Caco-2 (cell line): Measurements from ENCODE around the gene ARMS2. TPM values are rescaled to one million over a fixed set of nuclear protein-coding genes. Genes with fewer than 3 reads are reported as not detected.

Experiments
- BruUV-seq: library from RNA; stranded (reverse); fragments of 400-500 nt; replicated peaks from 2 replicates; lab custom pipeline; 2021; lab: Mats Ljungman, UMichigan
- CTCF ChIA-PET: fragments of 300-600 bp; sonication (Branson Sonifier 250); formaldehyde crosslinking; loops from one replicate; lab custom pipeline; 2022; ENCODE audit warnings: antibody characterized with exemption; lab: Charles Lee
- POLR2A ChIA-PET: fragments of 300-600 bp; sonication (Branson Sonifier 250); formaldehyde crosslinking; loops from one replicate; lab custom pipeline; 2022; ENCODE audit warnings: antibody characterized with exemption; lab: Charles Lee
- DNase-seq, 2 experiments: peaks; one replicate each; pipeline versions ENCODE4 v3.0.0 to v3.0.0-alpha.2; 2020 to 2022
- H3K27me3 ChIP-seq: replicated peaks from 2 replicates; pipeline ENCODE4 v1.6.0; 2011; ENCODE audit warnings: low read length; ENCODE audit not compliant: control insufficient read depth, insufficient read depth
- H3K36me3 ChIP-seq: 2 replicates; pipeline ENCODE4 v1.5.1; 2011; ENCODE audit warnings: low read length; ENCODE audit not compliant: control insufficient read depth, insufficient read depth
- H3K4me1 ChIP-seq: fragments of 250-450 bp; sonication (Bioruptor Pico); 2 replicates; pipeline ENCODE4 v1.5.1; 2020; ENCODE audit warnings: mild to moderate bottlenecking
- H3K4me3 ChIP-seq: 2 replicates; pipeline ENCODE4 v1.5.1; 2011; ENCODE audit warnings: low read depth, mild to moderate bottlenecking, control low read depth, low read length
- H3K9me3 ChIP-seq: fragments of 250-450 bp; sonication (Bioruptor Pico); 2 replicates; pipeline ENCODE4 v1.5.1; 2020; ENCODE audit warnings: mild to moderate bottlenecking, moderate library complexity
- H3K27ac Mint-ChIP-seq: one replicate; pipeline ENCODE4 v1.8.0; 2022; ENCODE audit warnings: mixed read lengths; ENCODE audit not compliant: unreplicated experiment
- H3K27me3 Mint-ChIP-seq: one replicate; pipeline ENCODE4 v1.8.0; 2022; ENCODE audit warnings: mixed read lengths; ENCODE audit not compliant: insufficient read depth, unreplicated experiment
- H3K36me3 Mint-ChIP-seq: one replicate; pipeline ENCODE4 v1.8.0; 2022; ENCODE audit warnings: mild to moderate bottlenecking, mixed read lengths; ENCODE audit not compliant: insufficient read depth, unreplicated experiment
- H3K4me1 Mint-ChIP-seq: one replicate; pipeline ENCODE4 v1.8.0; 2022; ENCODE audit warnings: low read depth, mixed read lengths; ENCODE audit not compliant: unreplicated experiment
- H3K4me3 Mint-ChIP-seq: one replicate; pipeline ENCODE4 v1.8.0; 2022; ENCODE audit warnings: mild to moderate bottlenecking, moderate library complexity, mixed read lengths; ENCODE audit not compliant: unreplicated experiment
- H3K9me3 Mint-ChIP-seq: one replicate; pipeline ENCODE4 v1.8.0; 2022; ENCODE audit warnings: mixed read lengths; ENCODE audit not compliant: unreplicated experiment
- intact Hi-C: fragments of 100-400 bp; cut with micrococcal nuclease; formaldehyde crosslinking; loops from one replicate; pipeline ENCODE4 v1.10.0; 2022; ENCODE audit not compliant: unreplicated experiment
- total RNA-seq: library from RNA; stranded (reverse); gene quantifications from 2 replicates; pipeline ENCODE4 v1.2.3, GENCODE V29; 2022
- TF ChIP-seq, protein P1 (sequence below), 2 experiments: fragments of 200-600 bp in 1 of 2; IDR thresholded peaks; 1 replicate in 1 of 2; 2 replicates in 1 of 2; pipeline versions ENCODE4 v1.5.1 to v1.8.0; 2011 to 2022; ENCODE audit warnings: antibody characterized with exemption in 1 of 2, control low read depth in 1 of 2, inconsistent platforms in 1 of 2, low read depth in 1 of 2, low read length in 1 of 2, mild to moderate bottlenecking in 1 of 2, moderate library complexity in 1 of 2; ENCODE audit not compliant: insufficient read depth in 1 of 2, severe bottlenecking in 1 of 2, unreplicated experiment in 1 of 2

ARMS2 gene
- total RNA-seq, 1 experiment from 2014 or later = not detected

DNA sequence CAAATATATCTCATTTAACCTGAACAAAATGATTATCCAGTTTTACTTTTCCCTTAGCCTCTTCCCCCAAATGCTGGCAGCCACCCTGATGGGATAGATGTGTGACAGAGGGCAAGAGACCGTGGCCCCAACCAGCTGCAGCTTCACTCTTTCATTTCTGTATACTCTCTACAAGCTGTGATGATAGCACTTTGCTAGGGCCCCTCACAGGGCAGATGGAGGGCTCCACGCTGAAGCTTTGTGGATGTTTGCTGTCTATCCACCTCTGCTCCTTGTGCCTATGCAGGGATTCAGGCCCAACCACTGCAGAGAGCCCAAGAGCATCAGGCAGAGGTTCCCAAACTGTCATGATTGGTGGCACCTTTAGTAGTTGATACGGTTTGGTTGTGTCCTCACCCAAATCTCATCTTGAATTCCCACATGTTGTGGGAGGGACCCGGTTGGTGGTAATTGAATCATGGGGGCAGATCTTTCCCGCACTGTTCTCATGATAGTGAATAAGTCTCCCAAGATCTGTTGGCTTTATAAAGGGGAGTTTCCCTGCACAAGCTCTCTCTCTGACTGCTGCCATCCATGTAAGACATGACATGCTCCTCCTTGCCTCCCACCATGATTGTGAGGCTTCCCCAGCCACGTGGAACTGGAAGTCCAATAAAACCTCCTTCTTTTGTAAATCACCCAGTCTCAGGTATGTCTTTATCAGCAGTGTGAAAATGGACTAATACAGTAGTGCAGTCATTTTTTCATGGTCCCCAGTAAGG is 27.0 kb downstream of the ARMS2 start:
- Mint-ChIP-seq H3K9me3 (peaks cover 10% of the 10 kb centered on the region), H3K4me1 (peaks cover 1% of the 10 kb centered on the region), H3K27me3 (no peaks in the 10 kb centered on the region), H3K4me3 (no peak overlapping the region), H3K36me3 (no peaks in the 10 kb centered on the region), H3K27ac (no peak overlapping the region)
- Histone ChIP-seq H3K4me1 (peaks cover 2% of the 10 kb centered on the region; the same call in 1 of the 2 replicates), H3K4me3 (no peak overlapping the region), H3K27me3 (no peaks in the 10 kb centered on the region; the same call in 1 of the 2 replicates), H3K36me3 (no peaks in the 10 kb centered on the region), H3K9me3 (peaks cover 4% of the 10 kb centered on the region; the same call in 1 of the 2 replicates)
- ChIA-PET CTCF (no interaction called here), POLR2A (no interaction called here)
- no peak for DNase-seq
- intact Hi-C loops = no loop called here
- BruUV-seq = no TSS peak
- TF ChIP-seq, protein P1, sequence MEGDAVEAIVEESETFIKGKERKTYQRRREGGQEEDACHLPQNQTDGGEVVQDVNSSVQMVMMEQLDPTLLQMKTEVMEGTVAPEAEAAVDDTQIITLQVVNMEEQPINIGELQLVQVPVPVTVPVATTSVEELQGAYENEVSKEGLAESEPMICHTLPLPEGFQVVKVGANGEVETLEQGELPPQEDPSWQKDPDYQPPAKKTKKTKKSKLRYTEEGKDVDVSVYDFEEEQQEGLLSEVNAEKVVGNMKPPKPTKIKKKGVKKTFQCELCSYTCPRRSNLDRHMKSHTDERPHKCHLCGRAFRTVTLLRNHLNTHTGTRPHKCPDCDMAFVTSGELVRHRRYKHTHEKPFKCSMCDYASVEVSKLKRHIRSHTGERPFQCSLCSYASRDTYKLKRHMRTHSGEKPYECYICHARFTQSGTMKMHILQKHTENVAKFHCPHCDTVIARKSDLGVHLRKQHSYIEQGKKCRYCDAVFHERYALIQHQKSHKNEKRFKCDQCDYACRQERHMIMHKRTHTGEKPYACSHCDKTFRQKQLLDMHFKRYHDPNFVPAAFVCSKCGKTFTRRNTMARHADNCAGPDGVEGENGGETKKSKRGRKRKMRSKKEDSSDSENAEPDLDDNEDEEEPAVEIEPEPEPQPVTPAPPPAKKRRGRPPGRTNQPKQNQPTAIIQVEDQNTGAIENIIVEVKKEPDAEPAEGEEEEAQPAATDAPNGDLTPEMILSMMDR (IDR thresholded peaks at IDR 0.05; ENCODE audit: insufficient read depth in 1 of 2, low read depth in 1 of 2, low read length in 1 of 2, severe bottlenecking in 1 of 2, unreplicated experiment in 1 of 2) = no peak

DNA sequence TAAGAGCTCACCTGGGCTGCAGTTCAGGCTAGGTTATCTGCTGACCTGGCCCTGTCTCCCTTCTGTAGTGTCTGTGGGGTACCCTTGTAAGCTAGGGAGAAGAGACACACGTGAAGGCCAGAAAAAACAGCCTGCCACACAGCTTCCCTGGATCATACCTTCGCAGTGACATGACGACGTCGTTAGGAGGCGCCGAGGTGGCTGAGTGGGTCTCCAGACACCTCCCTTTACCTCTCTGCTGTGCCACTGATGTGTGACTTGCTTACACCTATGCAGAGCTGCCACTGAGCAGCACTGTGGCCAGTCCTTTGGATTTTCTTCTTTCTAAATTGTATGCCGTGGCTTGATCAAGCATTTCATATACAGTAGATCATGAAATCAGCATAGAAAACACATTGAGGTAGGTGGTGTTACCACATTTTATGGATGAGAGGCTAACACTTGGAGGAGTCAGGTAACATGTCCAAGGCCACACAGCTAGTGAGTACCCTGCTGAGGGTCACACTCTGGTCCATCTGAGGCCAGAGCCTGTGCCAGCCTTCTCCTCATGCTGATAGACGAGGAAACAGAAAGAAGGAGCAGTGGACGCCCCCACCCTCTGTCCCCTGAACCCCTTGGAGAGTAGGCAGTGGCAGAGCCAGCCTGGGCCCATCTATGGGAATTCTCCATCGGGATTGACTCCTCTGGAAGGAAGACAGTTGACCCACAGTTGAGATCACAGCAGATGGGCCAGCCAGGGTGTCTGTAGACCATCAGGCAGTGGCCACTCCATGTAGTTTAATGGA is 30.0 kb downstream of the ARMS2 start:
- no peaks in the 10 kb centered on the region for H3K4me1 ChIP-seq
- Mint-ChIP-seq H3K27me3 (peaks cover 6% of the 10 kb centered on the region), H3K4me3 (no peak overlapping the region), H3K27ac (no peak overlapping the region), H3K9me3 (peaks cover 10% of the 10 kb centered on the region), H3K4me1 (no peaks in the 10 kb centered on the region), H3K36me3 (no peaks in the 10 kb centered on the region)
- ChIA-PET CTCF (no interaction called here), POLR2A (no interaction called here)
- H3K9me3 ChIP-seq = peaks cover 4% of the 10 kb centered on the region; the same call in 1 of the 2 replicates
- no peaks in the 10 kb centered on the region for H3K36me3 ChIP-seq
- intact Hi-C loops = no loop called here
- DNase-seq = no peak
- H3K4me3 ChIP-seq = no peak overlapping the region
- no TSS peak for BruUV-seq
- no peaks in the 10 kb centered on the region; the same call in 1 of the 2 replicates for H3K27me3 ChIP-seq
- TF ChIP-seq, protein P1 (IDR thresholded peaks at IDR 0.05; ENCODE audit: insufficient read depth in 1 of 2, low read depth in 1 of 2, low read length in 1 of 2, severe bottlenecking in 1 of 2, unreplicated experiment in 1 of 2) = no peak

- no peak for DNase-seq
Observed at GRCh38 chr10:122485670-122486069, 31.2 kb downstream of the ARMS2 start.

More at GRCh38 chr10:122485670-122486069, 31.2 kb downstream of the ARMS2 start:
- Mint-ChIP-seq H3K9me3 (peaks cover 10% of the 10 kb centered on the region), H3K27ac (no peak overlapping the region), H3K4me1 (no peaks in the 10 kb centered on the region), H3K36me3 (no peaks in the 10 kb centered on the region), H3K4me3 (no peak overlapping the region), H3K27me3 (peaks cover 6% of the 10 kb centered on the region)
- CTCF ChIA-PET = no interaction called here
- BruUV-seq = no TSS peak
- POLR2A ChIA-PET = no interaction called here
- no peaks in the 10 kb centered on the region for H3K36me3 ChIP-seq
- TF ChIP-seq, protein P1 (IDR thresholded peaks at IDR 0.05; ENCODE audit: insufficient read depth in 1 of 2, low read depth in 1 of 2, low read length in 1 of 2, severe bottlenecking in 1 of 2, unreplicated experiment in 1 of 2) = no peak
- H3K9me3 ChIP-seq = peaks cover 4% of the 10 kb centered on the region; the same call in 1 of the 2 replicates
- H3K4me1 ChIP-seq = no peaks in the 10 kb centered on the region
- intact Hi-C loops = no loop called here
- no peaks in the 10 kb centered on the region for H3K27me3 ChIP-seq
- no peak overlapping the region for H3K4me3 ChIP-seq
